GM23248 (cell line): Measurements from ENCODE around the gene DEDD. TPM values are rescaled to one million over a fixed set of nuclear protein-coding genes. Genes with fewer than 3 reads are reported as not detected.

Experiments
- DNase-seq: peaks from one replicate; pipeline ENCODE4 v3.0.0-alpha.2; 2015
- H2AFZ ChIP-seq: fragments of 200-600 bp; sonication (generic); 2 replicates; pipeline ENCODE4 v1.6.1; 2016; ENCODE audit warnings: antibody characterized with exemption
- H3F3A ChIP-seq: fragments of 200-600 bp; sonication (generic); 2 replicates; pipeline ENCODE4 v1.6.1; 2016; ENCODE audit warnings: mild to moderate bottlenecking, antibody characterized with exemption, mixed run types; ENCODE audit not compliant: insufficient read depth
- H3K27ac ChIP-seq: fragments of 200-600 bp; sonication (generic); 2 replicates; pipeline ENCODE4 v1.5.1; 2016; ENCODE audit warnings: mild to moderate bottlenecking
- H3K27me3 ChIP-seq: fragments of 200-600 bp; sonication (generic); replicated peaks from 2 replicates; pipeline ENCODE4 v1.6.1; 2016; ENCODE audit warnings: mild to moderate bottlenecking; ENCODE audit not compliant: insufficient read depth
- H3K36me3 ChIP-seq: fragments of 200-600 bp; sonication (generic); 2 replicates; pipeline ENCODE4 v1.6.1; 2016; ENCODE audit warnings: low read depth, mild to moderate bottlenecking
- H3K4me1 ChIP-seq: fragments of 200-600 bp; sonication (generic); 2 replicates; pipeline ENCODE4 v1.6.1; 2016; ENCODE audit warnings: mild to moderate bottlenecking; ENCODE audit not compliant: insufficient read depth
- H3K4me2 ChIP-seq: fragments of 200-600 bp; sonication (generic); one replicate; pipeline ENCODE4 v1.6.1; 2016; ENCODE audit warnings: mild to moderate bottlenecking; ENCODE audit not compliant: unreplicated experiment
- H3K4me3 ChIP-seq: fragments of 200-600 bp; sonication (generic); 2 replicates; pipeline ENCODE4 v1.5.1; 2016; ENCODE audit warnings: mild to moderate bottlenecking
- H3K79me2 ChIP-seq: fragments of 200-600 bp; sonication (generic); 2 replicates; pipeline ENCODE4 v1.6.1; 2016; ENCODE audit warnings: mild to moderate bottlenecking; ENCODE audit not compliant: insufficient read depth
- H3K9ac ChIP-seq: fragments of 200-600 bp; sonication (generic); 2 replicates; pipeline ENCODE4 v1.6.1; 2016; ENCODE audit warnings: mild to moderate bottlenecking
- H3K9me2 ChIP-seq: fragments of 200-600 bp; sonication (generic); 2 replicates; pipeline ENCODE4 v1.6.1; 2016; ENCODE audit warnings: mixed run types, mild to moderate bottlenecking, moderate library complexity; ENCODE audit not compliant: insufficient read depth
- H3K9me3 ChIP-seq: fragments of 200-600 bp; sonication (generic); one replicate; pipeline ENCODE4 v1.6.1; 2017; ENCODE audit warnings: low read depth
- H4K20me1 ChIP-seq: fragments of 200-600 bp; sonication (generic); 2 replicates; pipeline ENCODE4 v1.6.0; 2016; ENCODE audit not compliant: insufficient read depth
- EZH2 ChIP-seq: fragments of 200-600 bp; sonication (generic); IDR thresholded peaks from 2 replicates; pipeline ENCODE4 v1.6.1; 2018; ENCODE audit warnings: antibody characterized with exemption, mild to moderate bottlenecking; ENCODE audit not compliant: insufficient read depth, poor library complexity, severe bottlenecking
- EZH2phosphoT487 ChIP-seq: fragments of 200-600 bp; sonication (generic); IDR thresholded peaks from 2 replicates; pipeline ENCODE4 v1.6.1; 2018; ENCODE audit warnings: antibody characterized with exemption, moderate library complexity, mild to moderate bottlenecking, low read depth; ENCODE audit not compliant: insufficient read depth
- WGBS, 2 experiments: methylation state at CpG; one replicate each; pipeline ENCODE4 v1.1.6; 2015 to 2017; ENCODE audit warnings: low lambda C conversion rate in 2 of 2, low coverage in 1 of 2; ENCODE audit errors: missing lambda C conversion rate in 2 of 2; 5-methylcytosine and 5-hydroxymethylcytosine counted together
- in situ Hi-C: fragments of 300-500 bp; cut with MboI; formaldehyde crosslinking; loops from 2 replicates; pipeline ENCODE4 v1.15.0; 2020
- polyA plus RNA-seq: library from polyadenylated mRNA; unstranded; fragments of >200 nt; fragmentation: Nextera tagmentation; extraction: Ambion mirVana; gene quantifications from 2 replicates; pipeline ENCODE4 v1.2.1, GENCODE V29; 2016
- total RNA-seq: library from RNA; depleted of rRNA; stranded (reverse); fragments of >200 nt; shearing (Covaris generic); gene quantifications from 2 replicates; pipeline ENCODE4 v1.2.3, GENCODE V29; 2014

Gene DEDD
- total and polyA plus RNA-seq, 2 experiments from 2014 or later = 36.7 to 37.8 TPM

- no peaks in the 10 kb centered on the region for H3K79me2 ChIP-seq
- no peaks in the 10 kb centered on the region for H3K9me3 ChIP-seq
- in situ Hi-C loops = loop anchor here (10.0 kb wide), 1 partner anchor 100 kb away; no protein-coding TSS in a partner anchor
- peaks cover 15% of the 10 kb centered on the region; the same call in 1 of the 2 replicates for H3F3A ChIP-seq
- H3K4me3 ChIP-seq = no peak overlapping the region
- no peak for DNase-seq
- WGBS, 2 experiments = 94 to 95% methylated on average over 14 of the region's 14 CpGs
- TF ChIP-seq EZH2 (no peak), EZH2phosphoT487 (no peak)
- no peaks in the 10 kb centered on the region for H3K36me3 ChIP-seq
- H3K9ac ChIP-seq = no peak overlapping the region
- H3K9me2 ChIP-seq = no peaks in the 10 kb centered on the region
- H4K20me1 ChIP-seq = no peaks in the 10 kb centered on the region
- H3K4me2 ChIP-seq = no peak overlapping the region
- H3K4me1 ChIP-seq = peaks cover 34% of the 10 kb centered on the region
- no peak overlapping the region for H2AFZ ChIP-seq
- no peak overlapping the region for H3K27ac ChIP-seq
- no peaks in the 10 kb centered on the region for H3K27me3 ChIP-seq
Observed at GRCh38 chr1:161094481-161094880, 38.0 kb downstream of the DEDD start.

- DNase-seq = peak; percentile 61
- no peaks in the 10 kb centered on the region for H3K9me2 ChIP-seq
- no peak overlapping the region for H2AFZ ChIP-seq
- H3K4me2 ChIP-seq = peak overlapping the region; percentile 19
- H3K79me2 ChIP-seq = no peaks in the 10 kb centered on the region
- in situ Hi-C loops = loop anchor here (10.0 kb wide), 1 partner anchor 98 kb away; no protein-coding TSS in a partner anchor
- 89 to 91% methylated on average over 3 of the region's 3 CpGs for WGBS, 2 experiments
- H3K9ac ChIP-seq = no peak overlapping the region
- H3K9me3 ChIP-seq = no peaks in the 10 kb centered on the region
- H3K27me3 ChIP-seq = no peaks in the 10 kb centered on the region
- no peaks in the 10 kb centered on the region for H3K36me3 ChIP-seq
- no peaks in the 10 kb centered on the region for H4K20me1 ChIP-seq
- H3K4me3 ChIP-seq = no peak overlapping the region
- H3F3A ChIP-seq = 0 out of 2 replicates have a peak, but pooled peaks cover 14% of the 10 kb centered on the region
- peaks cover 44% of the 10 kb centered on the region for H3K4me1 ChIP-seq
- no peak for TF ChIP-seq EZH2
- no peak for TF ChIP-seq EZH2phosphoT487
- H3K27ac ChIP-seq = no peak overlapping the region
Observed at GRCh38 chr1:161092621-161093028, 39.8 kb downstream of the DEDD start.

GRCh38 chr1:161091796-161092507, 40.5 kb downstream of the DEDD start:
- in situ Hi-C loops = loop anchor here (10.0 kb wide), 1 partner anchor 97 kb away; no protein-coding TSS in a partner anchor
- no peak for TF ChIP-seq EZH2
- TF ChIP-seq EZH2phosphoT487 = no peak
- H3K4me3 ChIP-seq = no peak overlapping the region
- H3K9me3 ChIP-seq = no peaks in the 10 kb centered on the region
- 96 to 99% methylated on average over 7 of the region's 7 CpGs for WGBS, 2 experiments
- H3K27me3 ChIP-seq = no peaks in the 10 kb centered on the region
- no peak for DNase-seq
- no peak overlapping the region for H2AFZ ChIP-seq
- H3K4me1 ChIP-seq = peaks cover 41% of the 10 kb centered on the region
- H3F3A ChIP-seq = 0 out of 2 replicates have a peak, but pooled peaks cover 18% of the 10 kb centered on the region
- no peaks in the 10 kb centered on the region for H4K20me1 ChIP-seq
- H3K79me2 ChIP-seq = no peaks in the 10 kb centered on the region
- no peak overlapping the region for H3K27ac ChIP-seq
- H3K36me3 ChIP-seq = no peaks in the 10 kb centered on the region
- H3K4me2 ChIP-seq = no peak overlapping the region
- no peaks in the 10 kb centered on the region for H3K9me2 ChIP-seq
- no peak overlapping the region for H3K9ac ChIP-seq

- H3K9me3 ChIP-seq = no peaks in the 10 kb centered on the region
- no peak overlapping the region for H2AFZ ChIP-seq
- H3K27ac ChIP-seq = no peak overlapping the region
- no peaks in the 10 kb centered on the region for H4K20me1 ChIP-seq
- H3K9ac ChIP-seq = no peak overlapping the region
- no peak overlapping the region for H3K4me2 ChIP-seq
- no peaks in the 10 kb centered on the region for H3K79me2 ChIP-seq
- no peaks in the 10 kb centered on the region for H3K9me2 ChIP-seq
- WGBS, 2 experiments = 82% methylated on average over 5 of the region's 5 CpGs
- no peaks in the 10 kb centered on the region for H3K36me3 ChIP-seq
- TF ChIP-seq EZH2 (no peak), EZH2phosphoT487 (no peak)
- no peaks in the 10 kb centered on the region for H3K27me3 ChIP-seq
- in situ Hi-C loops = loop anchor here (10.0 kb wide), 1 partner anchor 96 kb away; no protein-coding TSS in a partner anchor
- H3F3A ChIP-seq = 0 out of 2 replicates have a peak, but pooled peaks cover 18% of the 10 kb centered on the region
- no peak overlapping the region for H3K4me3 ChIP-seq
- peaks cover 33% of the 10 kb centered on the region for H3K4me1 ChIP-seq
- DNase-seq = no peak
Observed at GRCh38 chr1:161091093-161091492, 41.4 kb downstream of the DEDD start.
